GM13976 (cell line): ENCODE measurements around the gene RBFOX2.

Experiments
- DNase-seq: peaks from one replicate; pipeline ENCODE4 v3.0.0; 2012; ENCODE audit warnings: low spot score
- in situ Hi-C: fragments of 300-500 bp; cut with MboI; formaldehyde crosslinking; loops from one replicate; pipeline ENCODE4 v1.12.0; 2022; ENCODE audit warnings: low sequenced_read_pairs, mixed read lengths, inconsistent platforms; ENCODE audit not compliant: unreplicated experiment
- TF ChIP-seq, protein P1 (sequence below): IDR thresholded peaks from 2 replicates; pipeline ENCODE4 v1.5.1; 2012; ENCODE audit warnings: borderline replicate concordance, mild to moderate bottlenecking; ENCODE audit not compliant: insufficient read depth; ENCODE audit errors: extremely low read depth, missing control alignments, control extremely low read depth

RBFOX2 gene

DNA sequence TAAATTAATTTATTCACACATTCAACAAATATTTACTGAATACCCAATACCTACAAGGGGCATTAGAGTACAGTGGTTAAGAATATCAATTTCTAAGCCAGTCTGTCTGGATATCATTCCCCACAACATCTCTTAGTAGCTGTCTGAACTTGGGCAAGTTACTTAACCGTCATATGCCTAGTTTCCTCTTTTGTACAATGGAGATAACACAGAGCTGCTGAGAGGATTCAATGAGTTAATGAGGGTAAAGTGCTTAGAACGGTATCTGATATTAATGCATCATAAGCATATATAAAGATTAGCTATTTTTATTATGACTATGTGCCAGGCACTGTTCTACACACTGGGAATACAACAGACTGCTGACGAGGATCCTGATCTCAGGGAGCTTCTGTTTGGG, 194.6 kb downstream of the RBFOX2 start:
- in situ Hi-C loops = no loop called here

DNA sequence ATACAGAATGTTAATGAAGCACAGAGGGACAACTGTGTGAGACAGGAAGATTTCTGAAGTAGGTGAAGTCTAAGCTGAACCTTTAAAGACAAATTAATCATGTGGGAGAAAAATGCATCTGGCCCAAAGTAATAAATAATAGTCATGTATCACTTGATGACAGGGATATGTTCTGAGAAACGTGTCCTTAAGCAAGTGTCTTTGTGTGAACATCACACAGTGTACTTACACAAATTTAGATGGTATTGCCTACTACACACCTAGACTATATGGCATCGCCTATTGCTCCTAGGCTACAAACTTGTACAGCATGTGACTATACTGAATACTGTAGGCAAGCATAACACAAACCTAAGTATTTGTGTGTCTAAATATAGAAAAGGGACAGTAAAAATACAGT, 198.3 kb downstream of the RBFOX2 start:
- in situ Hi-C loops = no loop called here
- TF ChIP-seq, protein P1, sequence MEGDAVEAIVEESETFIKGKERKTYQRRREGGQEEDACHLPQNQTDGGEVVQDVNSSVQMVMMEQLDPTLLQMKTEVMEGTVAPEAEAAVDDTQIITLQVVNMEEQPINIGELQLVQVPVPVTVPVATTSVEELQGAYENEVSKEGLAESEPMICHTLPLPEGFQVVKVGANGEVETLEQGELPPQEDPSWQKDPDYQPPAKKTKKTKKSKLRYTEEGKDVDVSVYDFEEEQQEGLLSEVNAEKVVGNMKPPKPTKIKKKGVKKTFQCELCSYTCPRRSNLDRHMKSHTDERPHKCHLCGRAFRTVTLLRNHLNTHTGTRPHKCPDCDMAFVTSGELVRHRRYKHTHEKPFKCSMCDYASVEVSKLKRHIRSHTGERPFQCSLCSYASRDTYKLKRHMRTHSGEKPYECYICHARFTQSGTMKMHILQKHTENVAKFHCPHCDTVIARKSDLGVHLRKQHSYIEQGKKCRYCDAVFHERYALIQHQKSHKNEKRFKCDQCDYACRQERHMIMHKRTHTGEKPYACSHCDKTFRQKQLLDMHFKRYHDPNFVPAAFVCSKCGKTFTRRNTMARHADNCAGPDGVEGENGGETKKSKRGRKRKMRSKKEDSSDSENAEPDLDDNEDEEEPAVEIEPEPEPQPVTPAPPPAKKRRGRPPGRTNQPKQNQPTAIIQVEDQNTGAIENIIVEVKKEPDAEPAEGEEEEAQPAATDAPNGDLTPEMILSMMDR = no peak

More for the DNA sequence above, 194.6 kb downstream of the RBFOX2 start:
- no peak for DNase-seq
- TF ChIP-seq, protein P1 = no peak

DNA sequence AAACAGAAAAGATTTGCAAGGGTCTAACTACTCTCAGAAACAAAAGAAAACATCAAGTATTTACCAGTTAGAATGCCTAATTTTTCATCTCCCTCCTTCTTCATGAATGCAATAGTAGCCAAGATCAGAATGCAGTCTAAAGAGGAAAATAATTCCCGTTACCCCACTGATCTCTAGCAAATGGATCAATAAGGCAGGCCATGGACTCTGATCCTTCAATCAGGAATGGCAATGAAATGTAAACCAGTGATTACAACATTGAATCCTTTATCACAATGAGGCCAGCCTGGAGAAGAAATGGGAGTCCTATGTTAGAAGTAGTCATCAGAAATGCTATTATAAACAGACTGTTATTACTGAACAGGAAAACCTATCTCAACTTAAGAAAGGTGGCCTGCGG, 204.4 kb downstream of the RBFOX2 start:
- in situ Hi-C loops = no loop called here
- no peak for DNase-seq
- TF ChIP-seq, protein P1 = no peak

More for the DNA sequence above, 198.3 kb downstream of the RBFOX2 start:
- DNase-seq = no peak

DNA sequence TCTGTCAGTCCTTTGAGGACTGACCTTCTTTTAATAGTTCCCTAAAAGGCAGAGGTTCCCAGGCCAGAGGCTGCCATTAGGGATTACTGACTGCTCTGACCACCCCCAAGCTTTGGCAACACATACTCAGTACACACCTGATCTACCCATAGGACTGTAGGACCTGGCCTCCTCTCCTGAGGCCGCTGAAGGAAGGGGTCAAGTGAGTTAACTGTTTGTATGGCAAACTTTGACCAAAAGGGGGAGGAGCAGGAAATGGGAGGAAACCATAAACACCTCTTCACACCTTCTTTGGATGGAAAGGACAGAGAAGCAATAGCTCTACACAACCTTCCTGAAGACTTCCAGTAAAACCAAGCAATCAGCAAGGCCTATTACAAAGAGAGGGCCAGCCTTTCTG, 207.0 kb downstream of the RBFOX2 start:
- in situ Hi-C loops = no loop called here
- no peak for DNase-seq
- TF ChIP-seq, protein P1 = no peak

DNA sequence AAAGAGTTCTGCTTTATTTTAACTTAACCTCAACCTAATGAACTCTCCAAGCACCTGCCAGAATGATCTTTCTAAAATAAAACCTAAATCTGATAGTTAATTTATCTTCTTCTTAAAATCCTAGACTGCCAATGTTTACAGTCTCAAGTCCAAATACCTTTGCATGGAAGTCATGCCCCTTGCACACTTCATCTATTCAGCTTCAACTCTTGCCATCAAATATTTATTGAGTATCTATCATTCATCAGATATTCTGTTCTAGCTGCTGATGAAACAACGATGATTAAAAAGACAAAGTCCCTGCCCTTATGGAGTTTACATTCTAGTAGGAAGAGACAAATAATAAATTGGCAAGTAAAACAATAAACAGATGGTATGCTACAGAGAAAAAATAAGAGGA, 209.2 kb downstream of the RBFOX2 start:
- TF ChIP-seq, protein P1 = no peak
- no peak for DNase-seq
- in situ Hi-C loops = no loop called here

DNA sequence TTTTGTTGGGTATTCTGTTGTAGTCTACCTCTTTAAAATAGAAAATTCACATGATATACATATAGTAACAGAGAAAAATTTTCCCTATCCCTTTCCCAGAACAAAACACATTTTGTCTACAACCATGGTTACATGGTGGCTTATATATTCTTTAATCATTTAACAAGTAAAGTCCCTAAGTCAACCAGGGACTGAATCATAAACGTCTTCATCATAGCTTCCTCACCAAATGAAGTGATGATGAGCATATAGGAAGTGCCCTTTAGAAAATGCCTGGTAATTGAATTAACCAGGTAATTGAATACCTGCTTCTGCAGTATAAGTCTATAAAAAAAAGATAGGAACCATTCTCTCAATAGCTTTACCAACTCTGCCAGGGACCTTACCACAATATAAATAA, 209.7 kb downstream of the RBFOX2 start:
- TF ChIP-seq, protein P1 = no peak
- in situ Hi-C loops = no loop called here

DNA sequence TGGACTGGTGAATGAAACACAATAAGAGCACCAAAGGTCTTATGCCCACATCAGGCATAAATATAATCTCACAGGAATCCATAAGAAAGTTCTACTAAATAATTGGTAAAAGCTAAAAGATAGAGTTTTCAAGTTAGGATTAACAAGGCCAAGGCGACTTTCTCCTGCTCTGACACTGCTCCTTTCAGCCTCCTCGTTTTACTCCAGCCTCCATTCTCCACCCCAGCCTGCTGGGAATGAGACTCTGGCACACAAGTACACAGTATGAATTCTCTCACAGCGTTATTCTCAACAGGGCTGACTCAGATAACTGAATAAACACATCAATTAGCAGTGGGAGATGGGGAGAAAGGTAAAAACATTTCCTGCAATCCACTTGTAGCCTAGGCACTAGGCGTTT, 216.0 kb downstream of the RBFOX2 start:
- in situ Hi-C loops = no loop called here
- DNase-seq = no peak
- TF ChIP-seq, protein P1 = no peak

More for the DNA sequence above, 209.7 kb downstream of the RBFOX2 start:
- DNase-seq = no peak
